GM19438 (cell line): Measurements from ENCODE around the gene SPOCD1.
"Not testable (repeated sequence)": the region's sequence is repeated elsewhere in the genome, so short reads cannot be mapped to it uniquely, and the experiment has no call there.

Experiments used
- ATAC-seq: cut with Tn5 transposase; IDR thresholded peaks from one replicate; pipeline ENCODE4 v1.9.1; 2021; ENCODE audit warnings: low read depth; ENCODE audit not compliant: unreplicated experiment

The SPOCD1 gene

DNA sequence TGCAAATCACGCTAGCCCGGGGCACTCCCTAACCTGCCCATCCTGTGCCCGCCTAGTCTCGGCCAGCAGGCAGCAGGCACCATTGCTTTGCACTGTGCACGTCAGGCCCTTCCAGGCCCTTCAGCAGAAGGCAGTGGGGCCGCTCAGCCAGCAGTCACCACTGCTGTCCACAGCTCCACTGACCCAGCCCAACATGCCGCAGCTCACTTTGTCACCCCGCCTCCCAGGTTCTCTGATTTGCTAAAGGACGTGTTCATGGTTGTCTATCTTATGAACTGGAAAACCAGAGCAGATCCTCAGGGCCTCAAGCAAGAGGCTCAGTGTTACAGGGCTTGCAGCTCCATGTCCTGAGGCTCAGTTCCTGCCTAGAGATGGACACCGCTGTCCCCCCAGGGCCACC, 14.2 kb upstream of the SPOCD1 start:
- ATAC-seq, result no peak

DNA sequence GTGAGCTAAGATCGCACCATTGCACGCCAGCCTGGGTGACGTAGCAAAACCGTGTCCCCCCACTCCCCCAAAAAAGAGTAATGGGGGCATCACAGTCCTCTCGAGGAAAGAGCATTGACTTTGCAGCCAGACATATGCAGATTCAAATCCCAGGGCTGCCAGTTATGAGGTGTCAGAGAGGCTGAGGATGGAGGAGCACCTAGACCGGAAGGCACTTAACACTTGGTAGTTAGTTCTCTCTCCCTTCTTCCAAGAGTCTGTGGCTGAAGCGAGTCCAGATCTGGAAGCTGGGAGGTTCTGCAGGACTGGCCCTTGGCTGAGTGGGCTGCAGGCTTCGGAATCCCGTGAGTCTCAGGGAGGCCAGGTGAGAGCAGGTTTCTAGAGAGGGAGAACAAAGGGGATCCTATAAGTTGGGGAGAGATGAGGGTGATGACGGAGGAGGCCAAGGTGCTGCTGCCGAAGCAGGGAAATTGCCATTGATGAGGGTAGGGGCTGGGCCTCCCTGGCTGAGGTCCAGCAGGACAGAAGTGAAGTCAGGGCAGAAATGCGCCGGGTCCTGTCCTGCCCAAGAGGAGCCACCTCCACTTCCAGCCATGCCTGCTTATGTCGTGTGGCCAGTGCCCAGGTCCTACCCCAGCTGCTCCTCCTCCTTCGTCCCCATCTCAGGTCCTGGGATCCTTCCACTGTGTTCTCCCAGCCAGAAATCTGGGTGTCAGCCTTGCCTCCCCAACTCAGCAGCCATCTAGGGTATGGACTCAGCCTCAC, 13.3 kb upstream of the SPOCD1 start:
- ATAC-seq, result no peak

DNA sequence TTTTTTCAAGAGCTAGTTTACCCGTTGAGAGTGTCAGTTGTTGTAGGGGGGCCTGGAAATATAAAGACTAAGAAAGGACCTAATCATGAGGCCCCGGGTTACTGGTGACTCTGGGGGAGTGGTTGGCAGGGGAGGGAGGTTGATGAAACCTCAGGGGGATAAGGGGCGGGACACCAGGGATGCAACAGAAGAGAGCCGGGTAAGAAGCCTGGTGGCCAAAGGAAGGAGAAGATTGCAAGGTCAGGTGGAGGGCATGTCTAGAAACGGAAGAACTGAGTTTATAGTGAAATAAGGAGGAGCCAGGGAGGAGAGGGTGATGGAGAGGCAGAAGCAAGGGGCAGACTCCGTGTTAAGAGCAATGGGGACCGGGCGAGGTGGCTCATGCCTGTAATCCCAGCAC, 12.5 kb upstream of the SPOCD1 start:
- no peak for ATAC-seq

DNA sequence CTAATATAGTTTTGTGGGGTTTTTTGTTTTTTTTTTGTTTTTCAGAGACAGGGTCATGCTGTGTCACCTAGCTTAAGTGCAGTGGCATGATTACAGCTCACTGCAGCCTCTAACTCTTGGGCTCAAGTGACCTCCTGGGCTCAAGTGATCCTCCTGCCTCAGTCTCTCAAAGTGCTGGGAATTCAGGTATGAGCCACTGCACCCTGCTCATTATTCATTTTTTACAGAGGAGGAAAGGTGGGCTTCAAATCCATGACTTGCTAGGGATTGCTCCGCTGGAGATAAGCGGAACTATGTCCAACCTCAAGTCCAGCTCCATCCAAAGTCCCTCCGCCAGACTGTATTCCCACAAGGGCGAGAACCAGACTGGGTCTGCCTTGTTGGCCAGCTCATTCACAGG, 8.0 kb upstream of the SPOCD1 start:
- no peak for ATAC-seq

DNA sequence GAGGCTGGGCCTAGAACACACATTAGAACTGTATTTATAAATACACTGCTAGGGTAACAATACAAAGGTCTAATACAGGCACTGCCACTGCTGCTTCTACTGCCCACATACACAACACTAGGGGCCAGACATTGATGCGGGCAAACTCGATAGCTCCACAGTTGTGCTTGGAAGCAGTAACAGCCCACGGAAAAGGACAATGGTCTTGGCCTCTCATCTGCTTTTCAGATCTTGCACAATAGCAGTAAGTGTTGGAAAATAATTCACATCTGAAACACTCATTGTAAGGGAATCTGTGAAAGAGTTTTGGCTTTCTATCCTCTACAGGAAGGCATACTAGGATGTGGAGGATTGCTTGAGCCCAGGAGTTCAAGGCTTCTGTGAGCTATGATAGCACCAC, 6.9 kb upstream of the SPOCD1 start:
- no peak for ATAC-seq

DNA sequence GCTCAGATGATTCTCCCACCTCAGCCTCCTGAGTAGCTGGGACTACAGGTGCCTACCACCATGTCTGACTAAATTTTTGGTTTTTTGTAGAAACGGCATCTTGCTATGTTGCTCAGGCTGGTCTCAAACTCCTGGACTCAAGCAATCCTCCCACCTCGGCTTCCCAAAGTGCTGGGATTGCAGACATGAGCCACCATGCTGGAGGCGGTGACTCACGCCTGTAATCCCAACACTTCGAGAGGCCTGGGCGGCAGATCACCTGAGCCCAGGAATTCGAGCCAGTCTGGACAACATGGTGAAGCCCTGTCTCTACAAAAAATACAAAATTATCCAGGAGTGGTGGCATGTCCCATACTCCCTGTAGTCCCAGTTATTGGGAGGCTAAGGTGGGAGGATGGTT, 4.4 kb upstream of the SPOCD1 start:
- not testable (repeated sequence) for ATAC-seq

DNA sequence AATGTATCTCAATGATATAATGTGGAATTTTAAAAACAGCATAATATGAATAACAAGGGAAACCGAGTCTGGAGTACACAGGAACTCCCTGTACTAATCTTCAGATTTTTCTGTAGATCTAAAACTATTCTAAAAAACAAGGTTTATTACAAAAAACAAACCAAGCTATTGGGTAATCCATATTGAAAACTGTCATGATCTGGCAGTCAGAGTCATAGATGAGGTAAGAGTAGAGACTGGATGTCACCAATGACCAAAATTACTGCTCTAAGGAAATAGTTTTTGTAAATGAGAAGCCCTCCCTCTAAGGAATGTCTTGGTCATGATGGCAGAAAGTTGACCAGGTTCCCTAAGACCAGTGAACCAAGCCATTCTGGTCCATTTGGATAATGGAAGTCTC, 2.4 kb upstream of the SPOCD1 start:
- no peak for ATAC-seq

DNA sequence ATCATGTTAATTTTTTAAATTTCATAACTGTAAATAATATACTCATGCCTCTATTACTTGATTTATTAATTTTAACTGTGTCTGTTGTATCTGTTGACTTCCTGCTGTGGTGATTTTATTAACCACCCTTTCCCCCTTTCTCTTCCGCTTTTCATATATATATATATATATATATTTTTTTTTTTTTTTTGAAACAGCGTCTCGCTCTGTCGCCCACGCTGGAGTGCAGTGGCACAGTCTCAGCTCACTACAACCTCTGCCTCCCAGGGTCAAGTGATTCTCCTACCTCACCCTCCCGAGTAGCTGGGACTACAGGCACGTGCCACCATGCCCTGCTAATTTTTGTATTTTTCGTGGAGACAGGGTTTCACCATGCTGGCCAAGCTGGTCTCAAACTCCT, 1.1 kb upstream of the SPOCD1 start:
- not testable (repeated sequence) for ATAC-seq

DNA sequence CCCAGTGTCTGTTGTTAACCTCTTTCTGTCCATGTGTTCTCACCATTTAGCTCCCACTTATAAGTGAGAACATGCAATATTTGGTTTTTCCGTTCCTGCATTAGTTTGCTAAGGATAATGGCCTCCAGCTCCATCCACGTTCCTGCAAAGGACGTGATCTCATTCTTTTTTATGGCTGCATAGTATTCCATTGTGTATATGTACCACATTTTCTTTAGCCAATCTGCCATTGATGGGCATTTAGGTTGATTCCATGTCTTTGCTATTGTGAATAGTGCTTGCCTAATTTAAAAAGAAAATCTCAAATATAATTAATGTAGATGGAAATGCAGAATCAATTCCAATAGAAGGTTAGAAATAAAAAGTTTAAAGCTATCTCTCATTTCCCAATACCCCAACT, 679 bp upstream of the SPOCD1 start:
- not testable (repeated sequence) for ATAC-seq

DNA sequence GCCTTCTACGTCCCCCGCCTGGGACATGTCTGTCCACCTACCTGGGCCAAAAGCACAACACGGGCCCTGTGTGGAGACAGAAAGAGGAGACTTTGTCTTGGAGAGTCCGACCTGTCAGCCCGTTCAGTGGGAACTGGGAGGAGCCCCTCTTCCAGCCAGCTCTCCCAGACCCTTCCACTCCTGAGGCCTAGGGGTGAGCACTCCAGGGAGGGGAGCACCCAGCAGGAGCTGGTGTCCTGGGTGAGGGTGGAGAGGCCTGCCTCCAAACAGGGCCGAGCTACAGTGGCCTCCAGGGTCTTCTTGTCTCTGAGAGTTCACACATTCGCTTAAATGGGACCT, 546 bp downstream of the SPOCD1 start:
- no peak for ATAC-seq

DNA sequence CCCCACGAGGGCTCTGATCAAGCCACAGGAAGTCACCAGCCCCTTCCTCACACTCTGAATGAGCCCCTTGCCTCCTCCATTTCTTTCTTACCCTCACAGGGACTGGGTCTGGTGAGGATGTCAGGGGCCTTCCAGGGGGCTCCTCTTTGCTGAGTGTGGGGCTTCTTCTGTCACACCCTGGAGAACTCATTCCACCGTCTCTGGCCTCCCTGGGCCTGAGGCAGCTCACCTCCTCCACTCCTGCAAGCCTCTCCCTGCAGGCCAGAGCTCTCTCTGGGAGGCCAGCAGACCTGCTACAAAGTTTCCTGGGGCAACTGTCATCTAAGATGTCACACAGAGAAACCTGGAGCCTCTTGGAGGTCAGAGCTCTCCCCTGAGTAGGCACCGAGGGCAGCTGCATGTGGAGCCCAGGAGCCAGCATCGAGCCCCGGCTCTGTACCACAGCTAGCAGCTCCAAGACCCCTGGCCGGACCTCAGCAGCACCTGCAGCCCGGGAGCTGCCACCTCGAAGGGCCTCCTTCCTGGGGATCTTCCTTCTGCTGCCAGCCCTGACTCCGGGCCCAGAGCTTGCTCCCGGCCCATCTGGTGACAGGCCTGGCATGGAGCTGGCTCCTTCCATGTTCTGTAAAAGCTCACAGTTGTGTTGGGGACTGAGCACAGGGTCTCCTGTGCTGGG, 1.1 kb downstream of the SPOCD1 start:
- ATAC-seq, result no peak

DNA sequence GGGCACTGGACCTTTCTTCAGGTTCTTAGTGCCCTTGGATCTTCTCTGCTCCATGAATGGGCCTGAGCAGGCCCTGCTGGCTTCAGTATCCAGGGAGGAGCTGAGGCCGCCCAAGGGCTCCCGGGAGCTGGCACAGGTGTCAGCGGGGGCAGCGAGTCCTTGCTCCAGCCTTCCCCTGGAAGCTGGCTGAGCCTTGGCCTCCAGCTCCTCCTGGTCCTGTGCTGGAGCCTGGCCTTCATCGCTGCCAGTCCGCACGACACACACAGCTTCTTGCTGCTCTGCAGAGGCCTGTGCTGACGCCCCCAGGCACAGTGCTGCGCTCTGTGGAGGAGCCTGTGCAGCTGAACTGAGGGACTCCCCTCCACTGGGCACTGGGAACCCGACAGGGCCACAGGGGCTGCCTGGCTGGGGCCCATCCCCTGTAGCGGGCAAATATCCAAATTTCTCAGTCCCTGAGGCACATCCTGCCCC, 1.7 kb downstream of the SPOCD1 start:
- no peak for ATAC-seq

DNA sequence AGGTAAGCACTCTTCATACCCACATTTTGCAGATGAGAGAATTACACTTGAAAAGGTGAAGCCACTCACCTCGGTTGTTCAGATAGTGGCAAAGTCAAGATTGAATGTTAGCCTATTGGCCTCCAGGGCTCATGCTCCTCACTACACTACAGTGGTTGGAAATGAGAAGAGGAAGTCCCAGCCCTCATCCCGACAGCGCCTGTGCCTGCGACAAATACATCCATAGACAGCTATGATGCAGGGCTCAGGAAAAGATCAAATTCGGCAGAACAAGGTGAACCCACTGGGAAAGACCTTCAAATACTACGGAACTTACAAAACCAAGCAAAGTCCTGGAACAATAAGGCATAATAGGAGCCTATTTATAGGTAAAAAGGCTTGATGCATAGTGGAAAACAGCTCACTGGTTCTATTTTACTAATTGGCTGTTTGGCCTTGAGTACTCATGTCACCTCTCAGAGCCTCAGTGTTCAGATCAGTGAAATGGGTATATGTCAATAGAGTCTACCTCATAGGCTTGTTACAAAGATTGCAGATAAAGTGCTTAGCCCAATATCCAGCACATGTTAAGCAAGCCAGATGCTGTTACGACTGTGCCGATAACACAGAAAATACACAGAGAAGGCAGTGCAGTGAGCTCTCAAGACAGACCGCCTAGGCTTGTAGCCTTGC, 3.5 kb downstream of the SPOCD1 start:
- no peak for ATAC-seq

DNA sequence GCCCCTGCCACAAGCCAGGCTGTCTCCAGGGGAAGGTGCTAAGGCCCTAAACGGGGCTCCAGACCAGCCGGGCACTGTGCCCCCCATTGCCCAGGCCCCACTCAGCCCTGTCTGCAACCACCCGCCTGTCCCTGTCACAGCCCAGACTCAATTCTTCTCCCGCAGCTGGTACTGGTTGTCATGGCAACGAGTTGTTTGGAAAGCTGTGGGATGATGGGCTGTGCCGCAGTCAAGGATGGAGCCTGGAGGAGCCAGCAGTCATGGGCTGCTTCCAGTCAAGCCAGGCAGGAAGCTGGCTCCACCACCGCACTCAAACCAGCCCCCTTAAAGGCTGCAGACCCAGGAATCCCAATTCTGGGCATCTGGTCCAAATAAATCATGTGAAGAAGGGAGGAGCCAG, 4.2 kb downstream of the SPOCD1 start:
- ATAC-seq, result no peak

DNA sequence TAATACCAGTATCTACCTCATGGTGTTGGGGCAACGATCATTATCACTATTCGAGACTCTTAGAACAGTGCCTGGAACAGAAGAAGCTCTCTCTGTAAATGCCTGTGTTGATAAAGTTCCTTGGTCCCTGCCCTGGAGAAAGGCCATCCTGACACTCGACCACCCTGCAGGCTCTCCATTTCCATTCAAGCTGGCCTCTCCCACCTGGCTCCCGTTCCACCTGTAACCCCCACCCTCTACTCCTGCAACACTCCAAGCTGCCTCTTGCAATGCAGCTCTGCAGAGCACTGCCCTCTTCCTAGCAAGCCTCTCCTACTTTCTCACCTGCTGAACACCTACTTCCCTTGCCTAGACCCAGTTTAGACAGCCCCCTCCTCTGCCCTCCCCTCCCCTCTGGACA, 6.1 kb downstream of the SPOCD1 start:
- ATAC-seq, result no peak

DNA sequence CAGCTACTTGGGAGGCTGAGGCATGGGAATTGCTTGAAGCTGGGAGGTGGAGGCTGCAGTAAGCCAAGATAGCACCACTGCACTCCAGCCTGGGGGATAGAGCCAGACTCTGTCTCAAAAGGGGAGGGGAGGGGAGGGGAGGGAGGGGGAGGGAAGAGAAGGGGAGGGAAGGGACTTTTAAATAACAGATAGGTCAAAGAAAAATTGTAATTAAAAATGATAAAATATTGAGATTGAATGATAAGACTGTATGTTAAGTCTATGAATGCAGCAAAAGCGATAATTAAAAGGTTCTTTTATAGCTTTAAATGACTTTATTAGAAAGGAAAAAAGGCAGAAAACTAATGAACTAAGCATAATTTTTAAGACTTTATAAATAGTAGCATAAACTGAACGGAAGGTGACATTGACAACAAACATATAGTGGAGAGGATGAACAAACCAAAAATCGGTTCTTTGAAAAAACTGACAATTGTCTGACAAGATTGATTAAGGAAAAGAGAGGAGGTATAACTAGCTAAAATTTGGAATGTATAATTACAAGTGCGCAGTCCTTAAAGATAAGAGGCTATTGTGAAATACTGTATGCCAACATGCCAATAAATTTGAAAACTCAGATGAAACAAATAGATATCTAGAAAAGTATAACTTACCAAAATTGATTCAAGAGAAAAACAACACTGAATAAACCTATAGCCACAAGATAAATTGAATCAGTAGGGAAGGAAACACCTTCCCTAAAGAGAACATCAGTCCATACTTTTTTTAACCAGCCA, 8.4 kb downstream of the SPOCD1 start:
- no peak for ATAC-seq

DNA sequence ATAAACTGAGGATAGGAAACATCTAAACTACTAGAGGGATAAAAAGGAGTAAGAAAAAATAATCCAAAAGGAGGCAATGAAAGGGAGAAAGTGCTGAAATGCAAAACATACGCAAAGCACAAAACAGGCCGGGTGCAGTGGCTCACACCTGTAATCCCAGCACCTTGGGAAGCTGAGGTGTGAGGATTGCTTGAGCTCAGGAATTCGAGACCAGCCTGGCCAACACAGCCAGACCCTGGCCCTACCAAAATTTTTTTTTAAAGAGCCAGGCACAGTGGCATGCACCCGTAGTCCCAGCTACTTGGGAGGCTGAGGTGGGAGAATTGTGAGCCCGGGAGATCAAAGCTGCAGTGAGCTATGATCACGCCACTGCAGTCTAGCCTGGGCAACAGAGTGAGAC, 10.5 kb downstream of the SPOCD1 start:
- ATAC-seq, result no peak

DNA sequence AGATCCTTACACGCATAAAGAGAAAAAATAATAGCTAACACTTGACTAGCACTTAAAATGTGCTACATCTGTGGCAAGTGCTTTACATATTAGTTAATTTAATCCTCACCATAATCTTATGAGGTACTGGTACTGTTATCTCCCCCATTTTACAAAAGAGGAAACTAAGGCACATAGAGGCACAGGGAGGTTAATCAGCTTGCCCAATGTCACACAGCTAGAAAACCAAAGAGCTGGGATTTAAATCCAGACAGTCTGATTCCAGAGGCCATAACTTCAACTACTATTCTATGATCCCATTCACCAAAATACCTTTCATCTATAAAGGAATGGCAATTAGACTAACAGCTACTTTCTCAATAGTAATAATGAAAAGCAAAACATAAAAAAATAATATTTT, 11.7 kb downstream of the SPOCD1 start:
- no peak for ATAC-seq

DNA sequence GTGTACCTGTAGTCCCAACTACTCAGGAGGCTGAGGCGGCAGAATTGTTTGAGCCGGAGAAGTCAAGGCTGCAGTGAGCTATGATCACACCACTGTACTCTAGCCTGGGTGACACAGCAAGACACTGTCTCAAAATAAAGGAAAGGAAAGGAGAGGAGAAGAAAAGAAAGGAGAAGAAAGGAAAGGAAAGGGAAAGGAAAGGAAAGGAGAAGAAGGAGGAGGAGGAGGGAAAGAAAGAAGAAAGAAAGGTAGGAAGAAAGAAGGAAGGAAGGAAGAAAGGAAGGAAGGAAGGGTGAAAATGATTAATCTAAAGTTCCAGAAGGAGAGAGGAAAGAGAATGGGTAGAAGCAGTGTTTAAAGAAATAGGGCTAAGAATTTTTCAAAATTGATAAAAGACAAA, 12.2 kb downstream of the SPOCD1 start:
- ATAC-seq, result no peak

DNA sequence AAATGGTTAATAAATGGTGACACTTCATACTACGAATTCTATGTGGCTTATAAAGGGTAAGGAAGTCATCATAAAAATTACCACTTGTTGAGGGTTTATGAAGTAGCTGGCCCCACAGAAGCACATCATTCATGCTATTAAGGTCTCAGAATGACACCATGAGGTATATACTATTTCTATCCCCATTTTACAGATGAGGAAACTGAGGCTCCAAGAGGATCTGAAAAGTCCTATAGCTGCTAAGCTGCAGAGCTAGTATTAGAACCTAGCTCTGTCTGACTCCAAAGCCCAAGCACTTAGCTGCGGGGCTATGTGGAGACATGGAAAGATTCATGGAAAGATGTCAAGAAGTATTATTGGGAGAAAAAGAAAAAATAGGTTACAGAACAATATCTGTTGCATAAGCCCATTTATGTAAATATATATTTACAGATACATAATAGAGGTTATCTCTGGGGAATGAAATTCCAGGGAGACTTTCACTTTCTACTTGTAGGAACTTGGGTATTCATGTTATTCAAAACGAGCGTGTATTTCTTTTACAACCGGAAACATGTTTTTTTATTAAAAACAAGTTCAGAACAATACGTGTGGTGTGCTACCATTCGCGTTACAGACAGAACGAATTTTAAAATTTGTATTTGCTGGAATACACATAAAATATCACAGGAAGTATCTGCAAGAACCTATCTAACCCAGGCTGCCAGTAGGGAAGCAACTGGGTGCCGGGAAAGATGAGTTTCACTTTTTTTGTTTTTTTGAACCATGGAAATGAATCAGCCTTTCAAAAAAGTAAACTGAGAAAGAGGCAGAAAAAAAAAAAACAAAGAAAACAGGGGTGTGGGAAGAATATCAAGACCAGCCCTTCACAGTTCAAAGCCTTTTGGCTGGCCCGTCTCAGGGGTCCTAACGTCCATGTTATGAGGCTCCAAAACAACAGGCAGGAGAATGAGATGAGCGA, 13.4 kb downstream of the SPOCD1 start:
- ATAC-seq, result no peak
